C1 segment of cervical spinal cord (tissue), 14 donors: ENCODE measurements around the gene MRPL40.

Experiments
- DNase-seq, 14 donors: peaks; one replicate each; lab custom pipeline; 2025; lab: John Stamatoyannopoulos, UW

Gene MRPL40

DNA sequence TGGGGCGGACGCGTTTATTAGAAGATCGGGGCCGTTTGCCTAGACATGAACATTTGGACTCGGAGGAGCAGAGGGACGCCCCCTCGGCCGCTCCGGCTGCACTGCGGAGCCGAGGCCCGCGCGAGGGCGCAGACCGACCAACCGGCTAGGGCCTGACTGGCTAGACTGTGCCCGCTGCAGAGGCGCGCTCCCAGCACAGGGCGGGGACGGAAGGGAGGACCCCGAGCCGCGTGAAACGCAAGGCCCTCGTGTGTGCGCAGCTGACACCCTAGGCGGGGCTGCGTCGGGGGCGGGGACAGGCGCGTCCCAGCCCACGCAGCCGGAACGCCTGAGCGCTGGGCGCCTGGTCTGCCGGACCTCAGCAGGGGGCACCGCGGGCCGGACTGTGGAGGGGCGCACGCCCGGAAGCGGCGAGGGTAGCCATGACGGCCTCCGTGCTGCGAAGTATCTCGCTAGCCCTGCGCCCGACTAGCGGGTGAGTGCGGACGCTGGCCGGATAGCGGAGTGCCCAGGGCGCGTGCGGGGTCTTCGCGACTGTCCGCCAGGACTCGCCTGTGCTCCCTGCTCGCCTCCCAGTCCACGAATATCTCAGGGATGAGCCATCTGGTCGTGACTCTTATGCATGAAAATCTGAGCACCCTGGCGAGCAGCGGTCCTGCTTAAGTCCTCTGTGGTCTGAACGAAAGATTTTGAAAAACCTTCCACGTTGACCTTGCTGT is at the start of gene MRPL40:
TSS of gene MRPL40 (plus strand) at position 413 of the 719 bp plus-strand sequence. CDS start at position 423, 10 bp downstream.
- DNase-seq, result peak; percentile 28 to 96 (median 90)

DNA sequence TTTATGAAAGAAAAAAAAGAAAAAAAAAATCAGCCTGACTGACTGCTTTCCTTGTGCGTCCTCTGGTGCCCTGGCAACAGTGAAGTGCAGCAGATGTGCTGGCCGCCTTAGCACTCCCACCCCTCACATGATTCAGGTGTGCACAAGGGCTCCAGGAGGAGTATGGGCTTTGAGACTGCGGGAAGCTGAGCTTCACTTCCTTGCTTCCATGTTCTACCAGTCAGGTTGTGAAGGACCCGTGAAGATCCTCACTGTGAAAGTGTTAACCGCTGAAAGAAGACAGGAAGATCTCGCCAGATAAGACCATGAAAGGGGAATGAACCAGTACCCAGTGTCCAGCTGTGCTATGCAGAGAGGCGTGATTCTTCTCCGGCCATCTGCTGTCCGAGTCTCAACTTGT is 49.1 kb upstream of the MRPL40 start:
- no peak for DNase-seq

DNA sequence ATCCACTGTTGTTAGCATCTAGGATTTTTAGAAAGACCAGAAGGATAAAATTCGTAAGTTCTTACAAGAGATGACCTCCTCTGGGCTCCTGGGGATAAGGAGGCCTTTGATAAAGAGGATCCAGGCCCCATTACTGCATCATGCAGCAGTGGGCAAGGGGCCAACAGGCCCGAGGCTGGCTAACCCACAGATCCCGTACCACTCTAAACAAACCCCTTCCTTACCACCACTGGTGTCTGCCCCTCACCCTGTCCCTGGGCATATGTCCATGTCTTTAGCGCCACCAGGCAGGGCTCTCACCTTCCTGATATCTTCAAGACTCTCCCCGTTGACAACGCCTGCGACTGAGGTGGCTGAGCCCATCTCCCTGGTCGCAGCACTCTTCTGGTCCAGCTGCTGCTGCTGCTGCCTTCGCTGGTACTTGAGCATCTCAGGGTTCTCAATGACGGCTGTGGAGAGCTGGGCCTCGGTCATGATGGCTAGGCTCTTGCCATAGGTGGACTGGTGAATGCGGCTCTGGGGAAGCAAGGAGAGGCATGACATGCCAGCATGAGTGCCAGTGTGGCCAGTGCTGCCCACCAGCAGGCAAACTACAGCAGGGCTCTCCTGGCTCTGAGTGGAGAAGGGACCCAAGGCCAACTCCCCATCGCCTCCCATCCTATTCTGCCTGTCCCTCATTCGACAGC is 47.0 kb upstream of the MRPL40 start:
- no peak for DNase-seq

DNA sequence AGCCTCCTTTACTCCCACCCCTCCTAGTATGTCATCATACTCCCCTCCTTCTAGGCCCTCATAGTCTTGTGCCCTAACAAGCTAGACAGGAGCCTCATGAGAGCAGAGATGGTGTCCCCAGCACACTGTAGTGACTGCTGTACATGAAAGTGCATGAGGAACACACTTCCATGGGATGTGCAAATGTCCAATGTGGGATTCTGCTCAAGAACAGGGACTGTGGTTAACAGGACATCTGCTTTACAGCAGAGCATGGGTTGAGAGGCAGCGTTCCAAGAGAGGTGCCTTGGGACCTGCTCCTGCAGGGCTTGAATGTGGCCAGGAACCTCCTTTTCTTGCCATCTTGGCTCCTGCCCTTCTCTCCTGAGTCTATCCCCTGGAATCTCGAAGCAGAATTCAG is 46.1 kb upstream of the MRPL40 start:
- no peak for DNase-seq

DNA sequence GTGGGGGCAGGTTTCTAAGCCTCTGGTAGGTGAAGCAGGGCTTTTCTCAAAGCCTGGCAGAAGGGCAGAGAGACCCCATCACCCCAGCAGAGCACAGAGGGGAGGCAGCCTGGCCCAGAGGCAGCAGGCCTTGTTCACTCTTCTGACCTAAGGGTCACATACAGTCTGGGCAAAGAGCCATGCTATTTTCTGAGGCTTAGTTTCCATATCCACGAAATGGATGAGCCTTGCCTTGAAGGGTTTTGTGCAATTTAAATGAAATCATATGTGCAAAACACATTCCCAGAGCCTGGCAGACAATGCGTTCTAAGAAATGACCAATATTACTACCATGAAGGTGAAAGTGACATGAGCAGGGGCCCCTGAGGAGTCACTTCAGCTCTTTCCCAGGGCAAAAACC is 45.3 kb upstream of the MRPL40 start:
- DNase-seq, result no peak

DNA sequence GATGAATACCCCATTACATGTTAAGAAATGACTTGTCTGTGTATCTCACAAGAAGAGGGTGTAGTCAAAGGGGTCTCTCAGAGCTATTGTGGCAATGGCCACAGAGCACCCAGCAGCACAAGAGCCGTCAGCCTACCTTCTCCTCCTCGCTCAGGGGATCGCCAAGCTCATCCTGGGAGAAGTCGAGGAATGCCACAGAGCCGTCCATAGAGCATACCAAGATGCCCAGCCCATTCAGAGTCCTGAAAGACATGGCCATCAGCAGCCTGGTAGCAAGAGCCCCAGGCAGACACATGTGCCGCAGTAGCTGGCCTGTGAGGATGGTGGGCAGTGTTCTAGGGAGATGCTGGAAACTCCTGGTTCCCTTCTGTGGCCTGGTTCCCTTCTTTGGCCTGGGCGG is 44.8 kb upstream of the MRPL40 start:
- DNase-seq, result no peak

DNA sequence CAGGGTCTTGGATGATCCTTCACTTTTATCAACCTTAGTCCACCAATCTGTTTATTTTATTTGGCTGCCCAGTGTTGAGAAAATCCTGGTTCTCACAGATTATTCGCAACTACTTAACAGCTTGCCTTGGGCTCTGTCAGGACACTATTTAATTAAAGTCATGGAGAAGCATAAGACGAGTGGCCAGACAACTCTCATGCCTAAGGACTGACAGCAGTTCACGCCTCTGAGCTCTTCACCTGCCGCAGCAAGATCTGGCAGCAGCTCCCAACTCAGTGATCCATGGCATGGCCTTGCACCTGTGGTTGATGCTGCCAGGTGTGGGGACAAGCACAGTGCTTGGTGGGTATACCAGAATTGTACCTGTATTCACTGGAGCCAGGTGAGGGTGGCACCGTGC is 38.6 kb upstream of the MRPL40 start:
- DNase-seq, result no peak

DNA sequence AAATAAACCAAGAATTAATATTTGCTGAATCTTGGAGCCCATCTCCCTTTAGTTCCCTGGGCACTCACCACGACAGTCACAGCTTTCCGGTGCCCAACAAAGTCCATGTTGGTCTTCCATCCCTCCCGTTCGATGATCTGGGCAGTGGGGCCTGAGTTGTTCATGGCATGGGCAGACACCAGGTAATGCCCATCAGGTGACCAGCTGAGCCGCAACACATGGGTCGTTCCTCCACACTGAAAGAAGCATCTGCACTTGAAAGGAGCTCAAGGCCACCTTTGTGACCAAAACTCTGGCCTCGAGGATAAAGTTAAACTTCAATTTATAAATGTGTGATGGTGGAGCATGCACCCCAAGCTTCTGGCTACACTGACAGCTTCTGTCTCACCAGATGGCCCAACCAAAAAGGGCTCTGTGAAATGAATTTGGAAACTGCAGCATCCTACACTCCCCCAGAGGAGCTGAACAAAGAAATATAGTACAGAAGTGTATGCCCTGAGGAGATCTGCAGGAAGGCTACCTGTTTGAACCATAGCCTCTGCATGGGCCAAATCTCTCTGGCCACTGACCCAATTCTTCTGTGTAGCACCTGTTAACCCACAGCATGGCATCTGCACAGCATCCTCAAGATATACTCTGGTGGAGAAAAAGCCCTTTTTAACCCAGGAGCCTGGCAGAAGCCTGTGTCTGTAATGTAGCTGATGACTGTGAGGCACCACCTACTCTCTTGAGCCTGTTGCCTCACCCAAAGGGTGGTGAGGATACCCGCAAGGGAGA is 37.9 kb upstream of the MRPL40 start:
- DNase-seq, result peak in 1 of 14 donors; percentile 15

DNA sequence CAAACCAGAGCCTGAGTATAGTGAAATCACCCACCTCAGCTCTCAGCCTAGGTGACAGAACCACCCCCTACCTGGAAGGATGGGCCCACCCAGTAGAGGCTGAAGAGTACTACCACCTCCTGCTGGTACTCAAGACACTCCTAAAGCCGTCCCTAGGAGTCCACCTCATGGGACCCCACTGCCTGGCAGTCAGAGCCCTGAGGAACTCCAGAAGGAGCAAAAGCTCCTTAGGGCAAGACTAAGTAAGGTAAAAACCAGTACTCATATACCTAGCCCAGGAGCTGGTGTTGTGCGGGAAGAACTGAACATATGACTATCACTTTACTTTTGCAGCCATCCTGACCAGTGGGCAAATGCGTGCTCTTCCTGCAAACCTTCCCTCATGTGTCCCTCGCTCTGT is 37.1 kb upstream of the MRPL40 start:
- no peak for DNase-seq

DNA sequence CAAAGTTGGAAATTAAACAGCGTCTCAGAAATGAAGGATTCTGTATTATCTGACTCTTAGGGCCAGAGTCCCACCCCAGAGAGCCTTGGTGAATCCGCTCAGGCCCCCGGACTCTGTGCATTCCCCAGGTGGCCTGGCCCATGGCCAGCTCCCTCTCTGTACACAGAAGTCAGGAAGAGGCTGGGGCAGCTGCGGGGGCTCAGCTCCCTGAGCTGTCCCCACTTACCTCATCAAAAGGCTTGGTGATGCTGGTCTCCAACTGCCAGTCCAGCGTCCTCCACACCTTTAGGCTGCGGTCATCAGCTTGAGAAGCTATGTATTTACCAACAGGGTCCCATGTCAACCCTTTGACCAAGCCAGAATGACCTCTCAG is 35.8 kb upstream of the MRPL40 start:
- no peak for DNase-seq

DNA sequence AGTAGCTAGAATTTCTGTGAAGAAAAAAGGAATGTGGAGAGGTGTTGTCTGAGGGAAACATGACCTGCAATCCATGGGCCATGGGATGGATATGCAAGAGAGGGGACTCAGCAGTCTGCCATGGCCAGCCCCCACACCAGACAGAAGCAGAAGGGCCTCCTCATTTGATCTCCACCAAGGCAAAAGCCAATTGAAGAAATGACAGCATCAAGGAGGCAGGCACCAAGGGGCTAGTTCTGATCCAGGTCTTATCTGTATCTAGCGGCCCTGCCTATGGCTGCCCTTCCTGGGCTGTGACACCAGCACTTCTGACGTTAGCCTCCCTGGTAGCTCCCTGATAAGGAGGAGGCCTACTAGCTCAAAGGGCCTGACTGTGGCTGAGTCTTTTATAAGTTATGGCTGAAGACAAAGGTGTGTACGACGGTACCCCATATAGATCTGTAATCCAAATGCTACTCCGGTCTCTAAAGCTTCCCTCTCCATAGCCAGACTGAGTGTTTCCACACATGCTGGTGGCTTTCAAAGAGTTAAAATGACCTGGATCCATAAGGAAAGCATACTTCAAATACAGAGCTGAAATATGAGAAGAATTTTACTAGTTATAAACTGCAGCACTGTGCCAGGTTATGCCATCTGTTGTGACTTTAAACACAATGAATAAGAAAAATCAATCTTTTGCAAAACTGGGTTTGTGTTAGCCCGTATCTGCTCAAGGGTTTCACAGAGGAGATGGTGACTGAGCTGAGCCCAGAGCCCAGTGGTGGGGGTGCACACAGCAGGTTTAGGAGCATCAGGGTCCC is 35.2 kb upstream of the MRPL40 start:
- no peak for DNase-seq

DNA sequence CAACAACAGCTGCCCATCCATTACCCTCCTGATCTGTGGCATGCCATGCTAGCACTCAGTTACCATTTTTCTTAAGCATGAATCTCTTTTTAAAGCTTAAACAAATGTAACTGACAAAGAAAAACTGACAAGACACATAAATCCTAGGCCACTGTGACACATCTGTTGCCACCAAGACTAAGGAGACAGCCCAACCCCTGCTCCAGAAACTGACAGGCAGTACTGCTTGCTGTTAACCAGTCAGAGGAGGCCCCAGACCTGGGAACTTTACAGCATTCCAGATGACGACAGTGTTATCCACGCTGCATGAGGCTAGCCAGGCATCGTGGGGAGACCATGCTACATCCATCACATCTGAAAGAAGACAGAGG is 34.6 kb upstream of the MRPL40 start:
- no peak for DNase-seq

DNA sequence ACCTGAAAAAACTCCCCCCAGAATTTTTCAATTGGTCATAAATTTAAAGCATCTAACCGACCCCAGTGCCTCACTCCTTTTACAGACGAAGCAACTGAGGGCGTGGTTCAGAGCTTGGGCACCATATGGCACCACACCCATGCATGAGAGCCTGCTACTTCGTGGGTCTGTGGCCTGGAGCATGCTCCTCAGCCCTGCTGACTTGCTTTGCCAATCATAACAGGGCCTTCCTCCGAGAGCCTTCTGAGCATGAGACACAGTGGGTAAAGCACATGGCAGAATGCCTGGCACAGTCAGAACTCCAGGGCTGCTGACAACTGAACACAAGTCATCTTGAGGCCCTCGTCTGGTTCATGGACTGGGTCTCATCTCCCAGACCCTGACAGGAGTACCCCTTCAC is 34.1 kb upstream of the MRPL40 start:
- no peak for DNase-seq

DNA sequence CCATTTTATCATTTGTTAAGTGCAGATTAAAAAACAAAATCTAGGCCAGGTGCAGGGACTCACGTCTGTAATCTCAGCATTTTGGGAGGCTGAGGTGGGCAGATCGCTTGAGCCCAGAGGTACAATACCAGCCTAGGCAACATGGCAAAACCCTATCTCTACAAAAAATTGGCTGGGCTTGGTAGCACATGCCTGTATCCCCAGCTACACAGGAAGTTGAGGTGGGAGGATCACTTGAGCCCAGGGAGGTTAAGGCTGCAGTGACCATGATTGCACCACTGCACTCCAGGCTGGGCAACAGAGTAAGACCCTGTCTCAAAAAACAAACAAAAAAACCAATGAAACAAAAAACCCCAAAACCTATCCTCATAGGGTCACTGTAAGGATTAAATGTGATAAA is 33.7 kb upstream of the MRPL40 start:
- no peak for DNase-seq

DNA sequence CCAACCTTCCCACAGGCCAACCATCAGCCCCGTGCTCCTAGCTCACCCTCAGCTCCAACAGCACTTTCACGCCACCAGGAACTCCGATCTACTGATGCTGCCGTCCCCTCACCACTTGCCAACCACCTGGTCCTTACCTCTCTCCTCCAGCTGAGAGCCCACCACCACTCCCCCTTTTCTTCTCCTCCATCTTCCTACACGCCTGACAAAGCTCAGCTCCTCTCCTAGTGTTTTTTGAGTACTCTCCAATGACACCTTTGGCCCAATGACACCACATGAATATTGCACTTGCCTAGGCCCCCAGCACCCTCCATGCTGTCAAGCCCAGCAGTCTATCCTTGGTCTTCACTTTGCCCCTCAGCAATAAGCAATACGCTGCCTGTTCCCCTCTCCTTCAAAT is 31.5 kb upstream of the MRPL40 start:
- no peak for DNase-seq

DNA sequence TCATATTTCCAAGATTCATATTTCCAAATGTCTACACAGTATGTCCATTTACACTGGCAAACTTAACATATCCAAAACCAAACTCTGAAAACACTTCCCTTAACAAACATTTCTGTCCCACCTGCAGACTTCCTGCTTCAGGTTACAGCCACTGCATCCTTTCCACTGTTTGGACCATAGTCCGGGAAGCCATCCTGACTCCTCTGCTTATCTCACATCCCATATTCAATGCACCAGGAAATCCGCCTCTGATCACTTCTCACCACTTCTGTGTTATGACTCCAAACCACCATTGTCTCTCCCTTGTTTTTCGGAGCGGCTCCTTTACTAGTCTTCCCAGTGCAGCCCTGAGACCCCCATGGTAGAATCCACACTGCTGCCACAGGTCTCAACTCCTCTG is 30.9 kb upstream of the MRPL40 start:
- no peak for DNase-seq

DNA sequence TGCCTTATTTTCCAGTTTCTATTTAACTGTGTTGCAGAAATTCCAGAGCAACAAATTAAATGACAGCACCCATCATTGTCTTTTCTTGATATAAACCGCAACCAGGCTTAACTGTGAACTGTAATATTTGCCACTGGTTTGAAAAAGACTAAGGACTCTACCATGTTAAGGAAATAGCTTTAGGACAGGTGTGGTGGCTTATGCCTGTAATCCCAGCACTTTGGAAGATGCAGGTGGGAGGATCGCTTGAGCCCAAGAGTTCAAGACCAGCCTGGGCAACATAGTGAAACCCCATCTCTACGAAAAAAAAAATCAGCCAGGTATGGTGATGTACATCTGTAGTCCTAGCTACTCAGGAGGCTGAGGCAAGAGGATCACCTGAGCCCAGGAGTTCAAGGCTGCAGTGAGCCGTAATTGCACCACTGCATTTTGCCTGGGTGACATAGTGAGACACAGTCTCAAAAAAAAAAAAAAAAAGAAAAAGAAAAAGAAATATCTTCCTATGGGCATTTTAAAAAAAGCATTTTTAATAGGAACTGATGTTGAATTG is 29.6 kb upstream of the MRPL40 start:
- DNase-seq, result no peak

DNA sequence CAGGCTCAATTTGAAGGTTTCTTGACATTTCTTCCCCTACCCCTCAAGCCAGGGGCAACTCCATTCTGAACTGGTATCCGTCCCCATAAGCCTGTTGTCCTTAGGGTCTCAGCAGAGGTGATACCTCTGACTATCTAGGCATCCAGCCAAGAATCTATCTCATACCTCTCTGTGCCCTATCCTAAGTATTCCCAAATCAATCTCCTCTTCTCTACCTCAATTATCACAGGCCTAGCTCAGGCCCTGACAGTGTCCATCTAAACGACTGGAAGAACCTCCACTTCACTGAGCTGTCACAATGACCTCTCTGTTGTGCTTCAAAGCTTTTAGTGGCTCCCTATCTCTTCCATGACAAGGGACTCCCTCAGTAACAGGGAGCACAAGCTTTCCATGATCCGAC is 27.7 kb upstream of the MRPL40 start:
- no peak for DNase-seq

DNA sequence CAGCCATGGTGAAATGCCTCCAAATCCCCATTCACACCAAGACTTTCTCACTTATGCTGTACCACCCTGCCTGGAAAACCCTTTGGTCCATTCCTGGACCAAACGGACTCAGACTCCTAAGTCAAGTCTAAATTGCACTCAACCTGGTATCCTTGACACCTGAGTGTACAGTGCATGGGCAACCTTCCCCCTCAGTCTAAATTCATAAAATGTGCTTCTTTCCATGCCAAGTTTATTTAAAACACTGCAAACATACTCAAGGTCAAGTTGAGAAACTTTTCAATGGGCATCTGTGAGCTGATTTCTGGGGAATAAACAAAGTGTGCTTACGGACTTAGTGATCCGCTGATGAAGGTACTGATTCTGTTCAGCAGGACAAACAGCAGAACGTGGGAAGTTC is 27.2 kb upstream of the MRPL40 start:
- no peak for DNase-seq

DNA sequence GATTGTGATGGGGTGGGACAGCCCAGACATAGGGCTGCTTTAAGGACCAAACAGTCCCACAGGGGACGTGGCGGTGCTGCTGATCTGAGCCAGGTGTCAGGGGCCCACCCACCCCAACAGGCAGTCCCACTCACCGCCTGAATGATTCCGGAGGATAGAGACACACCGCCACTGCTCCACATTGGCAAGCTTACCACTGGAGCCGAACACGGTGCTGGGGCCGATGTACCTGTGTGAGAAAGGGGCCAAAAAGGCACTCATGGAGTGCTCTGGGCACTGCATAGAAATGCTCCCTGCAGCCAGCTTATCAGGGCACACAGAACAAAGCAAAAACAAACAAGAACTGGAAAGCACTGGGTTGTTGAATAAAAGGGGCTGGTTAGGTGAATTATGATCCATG is 26.7 kb upstream of the MRPL40 start:
- DNase-seq, result no peak

DNA sequence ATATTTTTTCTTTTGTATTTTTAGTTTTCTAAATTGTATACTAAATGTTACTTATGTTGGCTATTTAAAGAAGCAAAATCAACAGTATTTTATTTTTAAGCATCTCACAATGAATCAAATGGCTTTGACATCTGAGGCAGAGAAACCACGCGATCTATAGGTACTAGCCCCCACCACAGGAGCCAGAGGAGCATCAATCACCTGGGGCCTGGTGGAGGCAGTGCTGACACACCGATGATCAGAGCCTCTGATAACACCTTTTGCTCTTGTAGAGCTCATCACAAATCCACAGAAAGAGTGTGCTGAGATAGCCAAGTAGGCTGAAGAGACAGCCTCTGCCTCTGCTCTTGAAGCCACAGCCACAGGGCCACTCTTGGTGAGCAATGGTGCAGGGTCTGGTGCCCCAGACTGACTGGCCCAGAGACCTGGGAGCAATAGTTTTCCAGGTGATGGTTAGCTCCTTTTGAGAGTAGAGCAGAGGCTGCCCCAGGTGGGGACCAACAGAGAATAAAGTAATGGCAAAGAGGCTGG is 26.0 kb upstream of the MRPL40 start:
- DNase-seq, result no peak
